ENCODE data around the gene UST. TPM values are rescaled to one million over a fixed set of nuclear protein-coding genes. Genes with fewer than 3 reads are reported as not detected.

The UST gene
- polyA plus RNA-seq, 1 donor from 2014 or later, result 7.5 TPM

GRCh38 chr6:148727104-148727503 lies 19.7 kb upstream of the UST start:
- Histone ChIP-seq H3K9me3 (ENCODE audit: low read length) (no peaks in the 10 kb centered on the region), H3K79me2 (replicated peaks; ENCODE audit: insufficient read depth, low read length) (no peaks in the 10 kb centered on the region), H3K9ac (ENCODE audit: low read length) (no peak overlapping the region), H3K4me3 (ENCODE audit: low read length) (no peak overlapping the region), H3K27me3 (ENCODE audit: insufficient read depth, low read depth, low read length) (no peaks in the 10 kb centered on the region), H3K36me3 (ENCODE audit: insufficient read depth, low read length) (no peaks in the 10 kb centered on the region), H2AFZ (ENCODE audit: low read depth, low read length) (no peak overlapping the region), H3F3A (ENCODE audit: insufficient read depth, low read length, poor library complexity, severe bottlenecking) (no peaks in the 10 kb centered on the region), H3K4me2 (ENCODE audit: low read length) (no peak overlapping the region), H3K27ac (ENCODE audit: low read length) (no peak overlapping the region), H4K20me1 (ENCODE audit: insufficient read depth) (no peaks in the 10 kb centered on the region), H3K9me2 (ENCODE audit: insufficient read depth, low read length) (no peaks in the 10 kb centered on the region)
- no peak for TF ChIP-seq POLR2AphosphoS5 (IDR thresholded peaks at IDR 0.05)
- no peak for TF ChIP-seq REST (IDR thresholded peaks at IDR 0.05; ENCODE audit: borderline replicate concordance)
- TF ChIP-seq TAF1 (IDR thresholded peaks at IDR 0.05; ENCODE audit: low read depth), result no peak
- TF ChIP-seq CTCF (IDR thresholded peaks at IDR 0.05; ENCODE audit: poor library complexity, severe bottlenecking), result no peak

GRCh38 chr6:148735989-148736388 lies 10.8 kb upstream of the UST start:
- H3K9me3 ChIP-seq (ENCODE audit: low read length), result no peaks in the 10 kb centered on the region
- no peaks in the 10 kb centered on the region for H3F3A ChIP-seq (ENCODE audit: insufficient read depth, low read length, poor library complexity, severe bottlenecking)
- H3K27me3 ChIP-seq (ENCODE audit: insufficient read depth, low read depth, low read length), result no peaks in the 10 kb centered on the region
- no peaks in the 10 kb centered on the region for H4K20me1 ChIP-seq (ENCODE audit: insufficient read depth)
- no peak overlapping the region for H3K4me2 ChIP-seq (ENCODE audit: low read length)
- no peak overlapping the region for H2AFZ ChIP-seq (ENCODE audit: low read depth, low read length)
- H3K27ac ChIP-seq (ENCODE audit: low read length), result no peak overlapping the region
- TF ChIP-seq POLR2AphosphoS5 (IDR thresholded peaks at IDR 0.05), result no peak
- TF ChIP-seq CTCF (IDR thresholded peaks at IDR 0.05; ENCODE audit: poor library complexity, severe bottlenecking), result no peak
- TF ChIP-seq SMC3 (conservative IDR thresholded peaks at IDR 0.05; ENCODE audit: poor library complexity), result no peak
- TF ChIP-seq EP300 (conservative IDR thresholded peaks at IDR 0.05; ENCODE audit: poor library complexity, severe bottlenecking), result no peak
- no peak for TF ChIP-seq RAD21 (conservative IDR thresholded peaks at IDR 0.05)
- no peak for TF ChIP-seq MXI1 (conservative IDR thresholded peaks at IDR 0.05; ENCODE audit: poor library complexity, severe bottlenecking)
- TF ChIP-seq TAF1 (IDR thresholded peaks at IDR 0.05; ENCODE audit: low read depth), result no peak
- no peak for TF ChIP-seq EZH2 (IDR thresholded peaks at IDR 0.05; ENCODE audit: borderline replicate concordance, insufficient read depth, low read length, poor library complexity, severe bottlenecking)
- TF ChIP-seq REST (IDR thresholded peaks at IDR 0.05; ENCODE audit: borderline replicate concordance), result no peak
- H3K4me3 ChIP-seq (ENCODE audit: low read length), result no peak overlapping the region
- H3K79me2 ChIP-seq (replicated peaks; ENCODE audit: insufficient read depth, low read length), result no peaks in the 10 kb centered on the region
- H3K36me3 ChIP-seq (ENCODE audit: insufficient read depth, low read length), result no peaks in the 10 kb centered on the region
- no peak overlapping the region for H3K9ac ChIP-seq (ENCODE audit: low read length)
- no peaks in the 10 kb centered on the region for H3K9me2 ChIP-seq (ENCODE audit: insufficient read depth, low read length)
